Left kidney (tissue), 2 donors: ENCODE data around the gene CHST3. TPM values are rescaled to one million over a fixed set of nuclear protein-coding genes. Genes with fewer than 3 reads are reported as not detected.

Experiments
- DNase-seq: peaks from one replicate; pipeline ENCODE4 v3.0.0-alpha.2; 2013
- polyA plus RNA-seq: library from polyadenylated mRNA; unstranded; fragments of 120-200 nt; gene quantifications from one replicate; pipeline ENCODE4 v1.2.1, GENCODE V29; 2013; ENCODE audit not compliant: insufficient read length

The CHST3 gene
- polyA plus RNA-seq, 1 donor: 15.4 TPM

DNA sequence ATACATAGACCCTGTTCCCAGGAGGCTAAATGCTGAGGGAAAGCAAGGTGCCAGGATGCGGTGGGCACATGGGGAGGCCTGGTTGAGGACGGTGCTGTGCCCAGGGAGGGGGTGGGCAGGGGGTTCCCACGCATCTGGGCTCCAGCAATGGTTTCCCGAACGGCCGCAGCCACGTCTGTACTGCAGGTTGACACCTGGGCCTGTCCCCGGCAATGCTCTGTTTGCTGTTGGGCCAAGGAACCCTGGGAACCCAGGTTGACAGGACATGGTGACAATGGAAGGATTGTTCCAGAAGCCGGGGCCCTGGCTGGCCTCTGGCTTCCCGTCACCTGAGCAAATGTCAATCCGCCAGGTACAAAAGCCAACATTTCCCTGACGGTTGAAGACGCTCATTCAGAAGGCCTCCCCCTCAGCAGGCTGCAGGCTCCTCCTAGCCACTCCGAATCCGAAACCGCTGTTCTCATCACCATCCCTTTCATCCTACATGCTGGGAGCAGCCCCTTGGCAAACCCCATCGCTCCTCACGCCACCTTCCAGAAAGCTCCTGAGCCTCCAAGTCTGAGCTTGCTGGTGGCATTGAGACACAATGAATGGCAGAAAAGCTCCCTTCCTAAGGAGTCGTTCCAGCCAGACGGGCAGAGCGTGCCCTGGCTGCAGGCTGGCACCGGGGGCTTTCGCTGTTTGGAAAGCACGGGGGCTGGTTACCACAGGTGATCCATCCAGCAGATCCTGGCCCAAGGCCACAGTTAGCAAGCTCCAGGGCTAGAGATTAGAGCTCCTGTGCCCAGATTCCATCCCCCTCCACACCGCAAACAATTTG, 92.9 kb downstream of the CHST3 start:
- DNase-seq: no peak

- no peak for DNase-seq
These were observed 94.2 kb downstream of the CHST3 start for GRCh38 chr10:72058347-72058898.

- DNase-seq: no peak
These were observed 95.0 kb downstream of the CHST3 start for GRCh38 chr10:72058989-72059842.

DNA sequence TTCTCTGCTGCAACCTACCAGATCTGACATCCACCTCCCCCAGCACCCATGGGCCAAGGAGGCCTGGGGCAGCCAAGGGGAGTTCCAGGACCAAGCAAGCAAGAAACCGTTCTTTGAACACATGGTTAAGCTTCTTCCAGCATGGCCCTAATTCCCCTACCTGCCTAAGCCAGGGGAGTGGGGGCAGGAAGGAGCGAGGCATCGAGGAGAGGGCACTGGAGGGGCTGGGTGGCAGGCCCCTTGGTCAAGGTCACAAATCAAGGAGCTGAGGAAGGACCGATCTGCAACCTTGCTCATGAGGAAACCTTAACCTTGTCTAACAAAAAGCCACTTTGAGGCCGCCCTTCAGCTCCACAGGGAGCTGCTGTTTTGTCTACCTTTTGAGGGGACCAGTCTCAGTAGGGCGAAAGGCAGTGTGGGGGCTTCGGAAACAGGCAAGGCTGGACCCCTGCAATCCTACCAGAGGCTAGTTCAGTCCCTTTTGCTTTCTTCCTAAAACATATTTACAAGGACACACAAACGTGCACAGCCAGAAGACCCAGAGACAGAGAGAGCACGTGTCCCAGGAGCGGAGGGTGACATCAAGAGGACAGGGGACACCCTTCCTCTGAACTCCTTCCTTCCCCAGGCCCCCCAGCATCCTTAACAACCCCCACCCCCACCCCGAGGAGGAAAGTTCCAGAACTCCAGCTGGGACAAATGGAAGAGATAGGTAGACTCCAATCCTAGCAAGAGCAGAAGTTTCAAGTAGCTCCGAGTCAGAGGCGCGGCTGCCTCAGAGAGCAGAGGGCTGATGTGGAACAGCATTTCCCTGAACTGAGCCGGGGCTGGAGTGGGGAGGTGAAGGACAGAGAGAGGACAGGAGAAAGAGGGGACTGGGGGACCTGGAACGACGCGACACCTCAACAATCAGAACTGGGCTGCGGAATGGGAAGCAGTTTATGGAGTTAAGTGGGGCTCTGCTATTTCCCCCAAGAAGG, 95.9 kb downstream of the CHST3 start:
- DNase-seq: no peak

DNA sequence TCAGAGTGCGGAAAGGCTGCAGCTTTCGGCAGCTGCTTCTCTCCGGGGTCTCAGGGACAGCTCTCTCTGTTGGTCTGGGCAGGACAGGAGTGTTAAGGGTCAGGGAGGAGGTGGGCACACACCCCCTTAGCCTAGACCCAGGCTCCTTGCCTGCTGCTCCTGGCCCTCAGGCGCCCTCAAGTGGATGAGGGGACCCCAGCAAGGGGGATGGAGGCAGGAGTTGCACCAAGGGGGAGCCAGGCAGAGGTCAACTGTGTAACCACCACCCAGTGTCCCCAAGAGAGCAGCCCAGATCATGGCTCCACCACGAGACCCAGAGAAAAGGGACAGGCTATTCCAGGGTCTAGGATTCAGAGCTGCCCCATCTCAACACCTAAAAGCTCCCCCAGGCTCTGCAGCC, 97.3 kb downstream of the CHST3 start:
- no peak for DNase-seq

GRCh38 chr10:72061930-72062329, 97.7 kb downstream of the CHST3 start:
- no peak for DNase-seq

DNA sequence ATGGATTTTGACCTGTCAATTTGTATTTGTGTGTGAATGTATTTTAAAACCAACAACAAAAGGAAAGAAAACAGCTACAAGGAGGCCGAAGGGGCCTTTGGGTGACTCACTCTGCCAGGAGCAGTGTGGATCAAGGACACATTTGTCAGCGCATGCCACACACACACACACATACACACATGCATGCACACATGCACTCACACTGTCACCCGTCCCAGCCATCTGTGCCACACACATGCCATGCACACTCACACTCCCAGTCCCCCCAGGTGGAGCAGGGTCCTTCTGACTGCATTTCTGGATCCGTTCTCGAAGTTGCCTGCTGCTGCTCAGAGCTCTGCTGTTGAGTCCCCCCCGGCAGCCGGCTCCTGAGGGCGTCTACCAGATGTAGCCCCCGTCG, 98.2 kb downstream of the CHST3 start:
- no peak for DNase-seq

Other genes with a start within 250 kb of the CHST3 start
- gene C10orf105, start 244.6 kb upstream of the CHST3 start, polyA plus RNA-seq: 0.18 TPM
- 6.3 TPM for gene VSIR, start 190.9 kb upstream of the CHST3 start, polyA plus RNA-seq
- 769 TPM for gene PSAP, start 113.1 kb upstream of the CHST3 start, polyA plus RNA-seq
- gene SPOCK2, start 124.2 kb downstream of the CHST3 start, polyA plus RNA-seq: 129 TPM